Measurements from ENCODE around the gene DSG4.

DSG4 gene

DNA sequence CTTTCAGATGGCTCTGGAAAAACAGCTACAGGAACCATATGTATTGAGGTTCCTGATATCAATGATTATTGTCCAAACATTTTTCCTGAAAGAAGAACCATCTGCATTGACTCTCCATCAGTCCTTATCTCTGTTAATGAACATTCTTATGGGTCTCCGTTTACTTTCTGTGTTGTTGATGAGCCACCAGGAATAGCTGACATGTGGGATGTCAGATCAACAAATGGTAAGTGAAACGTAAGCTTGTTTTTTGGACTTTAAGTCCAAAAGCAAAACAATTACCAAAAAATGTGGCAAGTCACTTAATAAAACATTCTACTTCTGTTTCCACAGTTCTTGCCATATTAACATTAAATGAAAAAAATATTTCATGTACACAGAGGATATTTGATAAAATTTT is 26.8 kb downstream of the DSG4 start:
- TF ChIP-seq, protein P1, sequence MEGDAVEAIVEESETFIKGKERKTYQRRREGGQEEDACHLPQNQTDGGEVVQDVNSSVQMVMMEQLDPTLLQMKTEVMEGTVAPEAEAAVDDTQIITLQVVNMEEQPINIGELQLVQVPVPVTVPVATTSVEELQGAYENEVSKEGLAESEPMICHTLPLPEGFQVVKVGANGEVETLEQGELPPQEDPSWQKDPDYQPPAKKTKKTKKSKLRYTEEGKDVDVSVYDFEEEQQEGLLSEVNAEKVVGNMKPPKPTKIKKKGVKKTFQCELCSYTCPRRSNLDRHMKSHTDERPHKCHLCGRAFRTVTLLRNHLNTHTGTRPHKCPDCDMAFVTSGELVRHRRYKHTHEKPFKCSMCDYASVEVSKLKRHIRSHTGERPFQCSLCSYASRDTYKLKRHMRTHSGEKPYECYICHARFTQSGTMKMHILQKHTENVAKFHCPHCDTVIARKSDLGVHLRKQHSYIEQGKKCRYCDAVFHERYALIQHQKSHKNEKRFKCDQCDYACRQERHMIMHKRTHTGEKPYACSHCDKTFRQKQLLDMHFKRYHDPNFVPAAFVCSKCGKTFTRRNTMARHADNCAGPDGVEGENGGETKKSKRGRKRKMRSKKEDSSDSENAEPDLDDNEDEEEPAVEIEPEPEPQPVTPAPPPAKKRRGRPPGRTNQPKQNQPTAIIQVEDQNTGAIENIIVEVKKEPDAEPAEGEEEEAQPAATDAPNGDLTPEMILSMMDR (IDR thresholded peaks at IDR 0.05; ENCODE audit: low read depth, low read length) = no peak
- DNase-seq (ENCODE audit: low read depth in 2 of 2) = no peak

DNA sequence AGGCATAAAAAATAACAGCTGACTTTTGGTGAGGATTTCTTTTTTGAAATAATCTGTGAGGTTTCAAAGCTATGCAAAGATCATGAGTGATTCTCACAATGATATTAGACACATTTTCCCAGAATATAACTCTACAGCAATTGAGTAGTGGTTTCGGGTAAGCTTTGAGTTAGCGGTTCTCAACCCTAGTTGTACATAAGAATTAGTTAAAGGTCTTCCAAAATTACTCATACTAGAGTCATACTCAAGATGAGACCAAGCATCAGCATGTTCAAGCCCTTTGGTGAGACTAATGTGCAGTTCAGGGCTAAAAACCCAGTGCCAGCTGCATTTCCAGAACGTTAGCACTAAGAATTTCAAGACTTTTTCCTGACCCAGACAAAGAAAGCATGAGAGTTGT is 31.1 kb downstream of the DSG4 start:
- TF ChIP-seq, protein P1 (IDR thresholded peaks at IDR 0.05; ENCODE audit: low read depth, low read length) = no peak
- no peak overlapping the region for H3K4me3 ChIP-seq (replicated peaks in 1 of 2; ENCODE audit: low read depth in 2 of 2, low read length in 2 of 2)
- DNase-seq (ENCODE audit: low read depth in 2 of 2) = no peak

More for the DNA sequence above, 26.8 kb downstream of the DSG4 start:
- H3K4me3 ChIP-seq (replicated peaks in 1 of 2; ENCODE audit: low read depth in 2 of 2, low read length in 2 of 2) = no peak overlapping the region

DNA sequence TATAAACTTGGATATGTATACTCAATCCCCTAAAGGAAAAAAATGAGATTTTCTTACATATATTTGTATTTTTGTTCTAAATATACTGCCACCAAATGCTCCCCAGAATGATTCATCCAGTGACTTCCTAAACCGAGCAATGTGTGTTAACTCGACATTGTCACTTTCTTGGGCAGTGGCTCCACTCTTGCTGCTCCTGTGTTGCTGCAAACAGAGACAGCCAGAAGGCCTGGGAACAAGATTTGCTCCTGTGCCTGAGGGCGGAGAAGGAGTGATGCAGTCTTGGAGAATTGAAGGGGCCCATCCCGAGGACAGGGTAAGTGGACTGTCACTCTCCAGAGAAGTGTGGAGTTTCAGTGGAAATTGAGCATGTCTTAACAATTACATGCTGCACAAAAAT is 32.7 kb downstream of the DSG4 start:
- DNase-seq (ENCODE audit: low read depth in 2 of 2) = no peak
- TF ChIP-seq, protein P1 (IDR thresholded peaks at IDR 0.05; ENCODE audit: low read depth, low read length) = no peak
- H3K4me3 ChIP-seq (replicated peaks in 1 of 2; ENCODE audit: low read depth in 2 of 2, low read length in 2 of 2) = no peak overlapping the region

DNA sequence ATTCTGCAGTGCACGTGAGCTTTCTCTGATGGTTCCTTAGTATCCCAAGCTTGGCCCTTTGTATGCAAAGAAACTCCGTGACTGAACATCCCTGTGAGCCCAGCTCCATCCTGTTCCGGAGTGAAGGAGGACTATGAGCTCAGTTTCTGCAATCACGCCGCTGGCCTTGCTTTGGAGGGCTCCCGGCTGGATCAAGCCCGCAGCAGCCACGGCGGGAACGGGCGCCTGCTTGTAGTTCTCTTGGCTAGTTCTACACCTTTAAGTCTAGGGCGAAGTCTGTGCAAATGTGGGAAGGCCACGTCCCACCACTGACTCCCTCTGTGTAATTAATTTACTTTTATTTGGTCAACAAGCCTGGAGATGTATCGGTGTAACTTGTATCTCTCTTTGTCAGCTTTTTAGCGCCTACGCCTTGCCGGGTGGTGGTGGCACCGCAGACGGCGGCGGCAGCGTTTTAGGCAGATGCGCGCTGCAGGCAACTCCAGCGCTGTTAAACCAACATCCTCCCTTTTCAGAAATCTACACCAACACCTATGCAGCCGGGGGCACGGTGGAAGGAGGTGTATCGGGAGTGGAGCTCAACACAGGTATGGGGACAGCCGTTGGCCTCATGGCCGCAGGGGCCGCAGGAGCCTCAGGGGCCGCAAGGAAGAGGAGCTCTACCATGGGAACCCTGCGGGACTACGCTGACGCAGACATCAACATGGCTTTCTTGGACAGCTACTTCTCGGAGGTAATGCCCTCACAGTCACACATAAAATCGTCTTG is 34.3 kb downstream of the DSG4 start:
- H3K4me3 ChIP-seq (replicated peaks in 1 of 2; ENCODE audit: low read depth in 2 of 2, low read length in 2 of 2) = no peak overlapping the region
- TF ChIP-seq, protein P1 (IDR thresholded peaks at IDR 0.05; ENCODE audit: low read depth, low read length) = no peak
- no peak for DNase-seq (ENCODE audit: low read depth in 2 of 2)

DNA sequence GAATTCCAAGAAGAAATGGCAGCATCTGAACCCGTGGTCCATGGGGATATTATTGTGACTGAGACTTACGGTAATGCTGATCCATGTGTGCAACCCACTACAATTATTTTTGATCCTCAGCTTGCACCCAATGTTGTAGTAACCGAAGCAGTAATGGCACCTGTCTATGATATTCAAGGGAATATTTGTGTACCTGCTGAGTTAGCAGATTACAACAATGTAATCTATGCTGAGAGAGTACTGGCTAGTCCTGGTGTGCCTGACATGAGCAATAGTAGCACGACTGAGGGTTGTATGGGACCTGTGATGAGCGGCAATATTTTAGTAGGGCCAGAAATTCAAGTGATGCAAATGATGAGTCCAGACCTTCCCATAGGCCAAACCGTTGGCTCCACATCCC is 36.6 kb downstream of the DSG4 start:
- no peak overlapping the region for H3K4me3 ChIP-seq (replicated peaks in 1 of 2; ENCODE audit: low read depth in 2 of 2, low read length in 2 of 2)
- DNase-seq (ENCODE audit: low read depth in 2 of 2) = no peak
- TF ChIP-seq, protein P1 (IDR thresholded peaks at IDR 0.05; ENCODE audit: low read depth, low read length) = no peak

DNA sequence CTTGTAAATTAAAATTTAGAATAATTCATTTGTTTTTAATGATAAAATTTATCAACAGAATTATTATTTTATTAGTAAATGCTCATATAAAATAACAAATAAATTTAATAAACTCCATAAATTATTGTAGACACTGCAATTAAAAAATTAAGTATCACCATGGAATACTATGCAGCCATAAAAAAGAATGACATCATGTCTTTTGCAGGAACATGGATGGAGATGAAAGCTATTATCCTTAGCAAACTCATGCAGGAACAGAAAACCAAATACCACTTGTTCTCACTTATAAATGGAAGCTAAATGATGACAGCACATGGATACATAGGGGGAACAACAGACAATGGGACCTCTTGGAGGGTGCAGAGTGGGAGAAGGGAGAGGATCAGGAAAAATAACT is 41.3 kb downstream of the DSG4 start:
- TF ChIP-seq, protein P1 (IDR thresholded peaks at IDR 0.05; ENCODE audit: low read depth, low read length) = no peak
- no peak overlapping the region for H3K4me3 ChIP-seq (replicated peaks in 1 of 2; ENCODE audit: low read depth in 2 of 2, low read length in 2 of 2)
- DNase-seq (ENCODE audit: low read depth in 2 of 2) = no peak

Measured in cardiac fibroblast (primary cell).